ENCODE results near the gene CAPRIN2.

DNA sequence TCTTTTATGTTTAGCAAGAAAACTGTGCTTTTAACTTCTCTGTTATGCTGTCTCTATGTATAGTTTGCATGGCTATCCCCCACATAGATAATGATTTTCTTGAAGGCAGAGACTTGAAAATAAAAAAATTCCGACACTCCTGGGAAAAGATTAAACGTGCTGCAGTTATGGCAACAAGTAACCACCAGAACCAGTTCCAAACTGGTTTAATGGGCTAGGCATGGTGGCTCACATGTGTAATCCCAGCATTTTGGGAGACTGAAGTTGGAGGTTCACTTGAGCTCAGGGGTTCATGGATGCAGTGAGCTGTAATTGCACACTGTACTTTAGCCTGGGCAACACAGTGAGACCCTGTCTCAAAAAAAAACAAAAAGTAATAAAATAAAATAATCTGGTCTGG lies 15.1 kb upstream of the CAPRIN2 start:
- TF ChIP-seq, protein P1, sequence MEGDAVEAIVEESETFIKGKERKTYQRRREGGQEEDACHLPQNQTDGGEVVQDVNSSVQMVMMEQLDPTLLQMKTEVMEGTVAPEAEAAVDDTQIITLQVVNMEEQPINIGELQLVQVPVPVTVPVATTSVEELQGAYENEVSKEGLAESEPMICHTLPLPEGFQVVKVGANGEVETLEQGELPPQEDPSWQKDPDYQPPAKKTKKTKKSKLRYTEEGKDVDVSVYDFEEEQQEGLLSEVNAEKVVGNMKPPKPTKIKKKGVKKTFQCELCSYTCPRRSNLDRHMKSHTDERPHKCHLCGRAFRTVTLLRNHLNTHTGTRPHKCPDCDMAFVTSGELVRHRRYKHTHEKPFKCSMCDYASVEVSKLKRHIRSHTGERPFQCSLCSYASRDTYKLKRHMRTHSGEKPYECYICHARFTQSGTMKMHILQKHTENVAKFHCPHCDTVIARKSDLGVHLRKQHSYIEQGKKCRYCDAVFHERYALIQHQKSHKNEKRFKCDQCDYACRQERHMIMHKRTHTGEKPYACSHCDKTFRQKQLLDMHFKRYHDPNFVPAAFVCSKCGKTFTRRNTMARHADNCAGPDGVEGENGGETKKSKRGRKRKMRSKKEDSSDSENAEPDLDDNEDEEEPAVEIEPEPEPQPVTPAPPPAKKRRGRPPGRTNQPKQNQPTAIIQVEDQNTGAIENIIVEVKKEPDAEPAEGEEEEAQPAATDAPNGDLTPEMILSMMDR (IDR thresholded peaks at IDR 0.05), result no peak
- TF ChIP-seq POLR2A (IDR thresholded peaks at IDR 0.05) (no peak), EP300 (IDR thresholded peaks at IDR 0.05) (no peak)

All from tibial nerve (tissue), 4 donors.